HG03378 (cell line): ENCODE measurements around the gene DSTYK.
A peak's percentile ranks its signal among the peaks of the same experiment; 100 is the strongest.

Experiments used
- ATAC-seq: cut with Tn5 transposase; IDR thresholded peaks from one replicate; pipeline ENCODE4 v1.9.1; 2021; ENCODE audit warnings: mild to moderate bottlenecking, moderate library complexity; ENCODE audit not compliant: unreplicated experiment

DSTYK gene

DNA sequence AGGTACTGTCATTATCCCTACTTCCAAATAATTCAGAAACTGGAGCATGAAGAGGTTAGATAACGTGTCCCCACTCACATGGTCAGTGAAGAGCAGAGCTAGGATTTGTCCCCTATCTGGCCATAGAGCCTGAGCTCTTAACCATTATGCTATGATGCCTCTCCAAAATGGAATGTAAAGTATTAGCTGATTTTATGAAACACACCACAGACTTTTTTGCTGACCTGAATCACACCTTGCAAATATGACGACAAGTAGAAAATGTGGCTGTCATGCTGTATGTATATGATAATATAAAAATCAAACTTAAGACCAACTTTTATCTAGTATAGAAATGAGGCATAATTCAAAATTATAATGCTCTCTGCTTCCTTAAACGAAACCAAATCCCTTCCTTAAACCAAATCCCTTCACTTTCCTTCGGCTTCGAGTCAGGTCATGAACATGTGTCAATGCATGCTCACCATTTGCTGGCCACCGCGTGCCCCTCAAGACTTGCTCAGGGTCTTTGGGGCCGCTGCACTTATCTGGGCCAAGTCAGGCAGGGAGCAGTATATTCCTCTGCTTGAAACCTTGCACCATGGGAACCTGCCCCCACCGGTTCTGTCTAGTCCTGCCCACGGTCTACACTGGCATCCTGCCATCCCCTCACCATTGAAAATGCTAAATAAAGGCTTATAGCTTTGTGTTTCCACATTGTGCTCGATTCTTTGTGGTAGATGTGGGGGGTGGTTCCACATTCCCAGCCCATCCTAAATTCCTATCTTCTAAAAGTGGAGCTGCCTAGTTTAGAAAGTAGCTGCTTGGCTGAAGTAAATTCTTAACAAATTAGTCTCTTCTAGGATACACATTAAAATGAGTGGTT lies 14.6 kb upstream of the DSTYK start:
- ATAC-seq = no peak

DNA sequence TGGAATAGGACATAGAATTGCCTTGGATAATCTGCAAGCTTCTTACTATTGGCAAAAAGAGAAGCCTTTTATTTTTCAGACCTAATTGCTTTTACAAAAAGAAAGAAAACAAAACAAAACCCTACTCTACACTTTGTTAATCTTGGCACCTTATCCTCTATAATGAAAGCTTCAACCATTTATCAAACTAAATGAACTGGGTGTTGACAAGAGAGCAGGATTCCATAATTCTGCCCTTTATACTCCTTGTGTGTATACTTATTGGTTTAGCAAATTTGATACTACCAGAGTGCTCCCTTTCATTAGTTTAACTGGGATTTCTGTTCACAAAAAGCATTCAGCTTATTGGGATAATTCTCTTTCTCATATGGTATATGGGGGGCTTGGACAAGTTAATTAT lies 13.2 kb upstream of the DSTYK start:
- ATAC-seq = no peak

DNA sequence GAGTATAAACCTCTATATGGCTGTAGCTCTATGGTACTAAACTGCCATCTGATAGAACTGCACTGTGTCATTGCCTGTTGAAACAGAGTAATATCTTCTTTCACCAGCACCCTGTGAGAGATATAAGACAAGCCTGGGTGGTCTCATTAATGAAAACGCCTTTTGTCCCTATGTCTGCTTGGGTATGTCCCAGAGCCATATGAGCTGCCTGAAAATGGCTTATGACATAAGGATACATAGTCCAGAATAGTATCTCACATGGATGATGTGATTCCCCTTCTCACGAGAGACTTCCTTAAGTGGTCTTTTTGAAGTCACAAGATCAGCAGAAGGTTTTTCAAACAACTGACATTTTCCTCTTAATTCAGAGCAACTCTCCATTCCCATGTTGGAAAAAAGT lies 8.9 kb upstream of the DSTYK start:
- no peak for ATAC-seq

DNA sequence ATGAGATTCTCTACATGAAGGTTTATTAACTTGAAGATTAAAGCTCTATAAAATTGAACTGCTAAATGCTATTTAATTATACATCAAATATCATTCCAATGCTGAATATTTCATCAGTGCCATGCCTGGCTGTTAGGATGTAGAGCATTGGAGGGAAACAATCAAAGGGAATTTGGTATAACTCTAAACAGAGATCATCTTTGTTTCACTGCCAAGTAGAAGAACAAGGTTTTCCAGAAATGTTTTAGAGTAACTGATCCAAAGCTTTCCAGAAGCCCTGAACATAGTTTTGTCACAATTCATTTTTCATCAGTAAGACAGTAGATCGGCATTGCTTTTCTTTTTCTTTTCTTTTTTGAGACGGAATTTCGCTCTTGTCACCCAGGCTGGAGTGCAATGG lies 5.9 kb upstream of the DSTYK start:
- ATAC-seq = no peak

DNA sequence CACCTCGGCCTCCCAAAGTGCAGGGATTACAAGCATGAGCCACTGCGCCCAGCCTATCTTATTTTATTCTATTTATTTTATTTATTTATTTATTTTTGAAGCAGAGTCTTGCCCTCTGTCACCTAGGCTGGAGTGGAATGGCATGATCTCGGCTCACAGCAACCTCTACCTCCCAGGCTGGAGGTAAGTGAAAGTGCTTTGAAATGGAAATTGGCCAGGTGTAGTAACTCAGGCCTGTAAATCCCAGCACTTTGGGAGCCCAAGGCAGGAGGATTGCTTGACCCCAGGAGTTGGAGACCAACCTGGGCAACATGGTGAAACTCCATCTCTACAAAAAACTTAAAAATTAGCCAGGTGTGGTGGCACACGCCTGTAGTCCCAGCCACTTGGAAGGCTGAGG lies 5.1 kb upstream of the DSTYK start:
- ATAC-seq = no peak

DNA sequence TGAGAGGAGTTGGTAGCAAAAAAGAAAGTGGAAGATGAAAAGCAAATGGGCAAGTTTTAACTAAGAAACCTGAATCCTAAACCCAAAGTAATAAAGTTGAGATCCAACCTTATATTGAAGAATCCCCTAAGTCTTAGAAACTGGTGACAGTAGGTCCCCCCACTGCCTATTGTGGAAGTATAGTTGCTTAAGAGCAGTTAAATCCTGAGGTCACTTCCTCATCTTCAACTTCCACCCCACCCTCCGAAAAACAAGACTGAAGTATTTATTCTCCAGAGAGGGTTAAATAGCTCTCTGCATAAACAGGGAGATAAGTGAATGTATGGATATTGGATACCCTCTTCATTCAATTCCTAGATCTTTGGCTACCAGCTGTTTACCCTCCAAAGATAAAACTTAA lies 3.3 kb upstream of the DSTYK start:
- ATAC-seq = no peak

DNA sequence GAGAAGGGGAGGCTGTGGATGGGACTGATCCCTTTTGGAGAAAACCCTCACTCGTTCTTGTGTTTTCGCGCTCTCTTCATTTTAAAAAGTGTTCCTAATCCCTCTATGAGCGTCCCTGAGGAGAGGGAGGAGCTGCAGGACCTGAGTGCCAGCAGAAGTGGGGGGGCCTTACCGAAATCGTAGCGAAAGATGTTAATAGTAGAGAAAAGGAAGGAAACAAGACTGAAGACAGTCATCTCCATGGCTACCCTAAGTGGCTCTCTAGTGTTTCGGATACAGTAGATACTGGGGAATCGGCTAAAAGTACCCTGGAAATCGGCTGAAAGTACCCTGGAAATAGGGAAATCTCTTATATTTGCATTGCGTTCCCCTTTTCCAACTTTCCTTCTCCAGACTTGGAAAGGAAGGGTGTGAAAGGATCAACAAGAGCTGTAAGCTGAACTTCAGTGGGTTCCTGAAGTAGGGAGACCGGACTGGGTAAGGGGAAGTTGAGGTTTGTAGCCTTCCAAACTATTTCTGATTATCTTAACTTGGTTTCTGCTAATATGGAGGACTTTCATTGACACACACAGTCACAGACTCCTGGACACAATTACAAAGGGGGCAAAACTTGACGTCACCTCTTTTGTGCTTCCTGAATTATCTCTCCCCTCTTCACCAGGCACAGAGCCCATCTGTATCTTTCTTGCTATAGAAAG lies 486 bp upstream of the DSTYK start:
- peak; percentile 25 for ATAC-seq

DNA sequence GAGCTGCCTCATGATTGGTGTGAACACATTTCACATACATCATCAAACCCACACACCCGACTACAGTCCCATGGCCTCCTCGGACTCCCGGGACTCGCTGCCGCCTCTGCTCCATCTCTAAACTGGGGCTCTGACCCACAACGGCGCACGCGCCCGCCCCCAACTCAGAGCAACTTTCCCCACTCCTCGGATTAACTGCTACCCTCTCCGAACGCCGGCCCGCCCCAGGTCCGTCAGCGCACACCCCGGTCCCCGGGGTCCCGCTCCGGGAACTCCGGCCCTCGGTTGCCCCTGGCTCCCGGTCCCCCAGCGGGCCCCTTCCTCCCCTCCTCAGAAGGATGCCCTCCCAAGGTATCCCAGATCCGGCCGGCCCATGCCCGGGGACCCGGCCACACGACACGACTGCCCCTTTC lies 740 bp downstream of the DSTYK start:
- peak; percentile 6 for ATAC-seq

DNA sequence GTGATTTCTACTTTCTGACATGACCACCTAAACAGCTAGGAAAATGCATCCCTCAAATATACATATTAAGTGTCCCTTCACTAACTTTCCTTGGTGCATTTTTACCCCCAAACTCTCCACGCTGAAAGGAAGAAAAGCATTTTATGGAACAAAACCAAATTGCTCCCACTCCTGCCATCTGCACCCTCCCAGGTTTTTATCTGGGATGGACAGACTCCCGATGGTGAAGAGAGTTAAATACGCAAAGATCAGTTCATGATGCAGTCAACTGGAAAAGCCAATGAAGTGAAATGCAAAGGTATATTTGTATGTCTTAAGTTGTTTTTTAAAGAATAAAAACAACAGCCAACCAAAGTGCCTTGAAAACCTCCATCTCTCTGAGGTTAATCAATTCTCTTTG lies 2.7 kb downstream of the DSTYK start:
- ATAC-seq = no peak

DNA sequence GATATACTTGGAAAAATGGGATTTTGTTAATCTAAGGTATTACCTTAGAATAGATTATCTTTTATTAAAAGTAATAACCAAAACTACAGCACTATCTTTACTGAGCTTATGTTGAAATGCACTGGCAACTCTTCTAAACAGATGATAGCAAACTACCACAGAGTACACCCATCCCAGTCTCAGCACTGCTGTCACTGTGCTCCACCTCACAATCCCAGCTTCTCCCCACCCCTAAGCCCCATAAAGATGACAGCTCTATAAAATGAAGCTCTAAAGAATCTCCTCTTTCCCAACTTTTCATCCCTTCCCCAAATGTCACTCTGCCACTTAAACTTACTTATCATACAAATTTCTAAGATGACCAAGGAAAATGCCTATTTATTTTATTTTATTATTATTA lies 6.4 kb downstream of the DSTYK start:
- ATAC-seq = no peak

DNA sequence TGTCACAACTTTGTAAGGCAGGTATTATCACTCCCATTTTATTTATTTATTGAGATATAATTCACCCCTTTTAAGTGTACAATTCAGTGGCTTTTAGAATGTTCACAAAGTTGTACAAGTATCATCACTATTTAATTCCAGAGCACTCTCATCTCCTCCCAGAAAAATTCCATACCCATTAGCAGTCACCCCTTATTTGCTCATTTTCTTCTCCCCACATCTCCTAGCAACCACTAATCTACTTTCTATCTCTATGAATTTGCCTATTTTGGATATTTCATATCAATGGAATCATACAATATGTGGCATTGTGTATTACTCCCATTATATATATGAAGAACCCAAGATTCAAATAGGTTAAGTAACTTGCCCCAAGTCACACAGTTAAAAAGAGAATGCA lies 7.0 kb downstream of the DSTYK start:
- no peak for ATAC-seq

DNA sequence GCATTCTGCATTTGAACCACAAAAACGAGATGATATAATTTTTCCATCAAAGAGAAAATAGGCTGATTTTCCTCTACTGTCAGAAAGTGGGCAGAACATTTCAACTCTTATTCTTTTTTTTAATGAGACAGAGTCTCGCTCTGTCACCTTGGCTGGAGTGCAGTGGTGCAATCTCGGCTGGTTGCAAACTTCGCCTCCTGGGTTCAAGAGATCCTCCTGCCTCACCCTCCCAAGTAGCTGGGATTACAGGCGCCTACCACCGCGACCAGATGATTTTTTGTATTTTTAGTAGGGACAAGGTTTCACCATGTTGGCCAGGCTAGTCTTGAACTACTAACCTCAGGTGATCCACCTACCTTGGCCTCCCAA lies 11.6 kb downstream of the DSTYK start:
- ATAC-seq = no peak

DNA sequence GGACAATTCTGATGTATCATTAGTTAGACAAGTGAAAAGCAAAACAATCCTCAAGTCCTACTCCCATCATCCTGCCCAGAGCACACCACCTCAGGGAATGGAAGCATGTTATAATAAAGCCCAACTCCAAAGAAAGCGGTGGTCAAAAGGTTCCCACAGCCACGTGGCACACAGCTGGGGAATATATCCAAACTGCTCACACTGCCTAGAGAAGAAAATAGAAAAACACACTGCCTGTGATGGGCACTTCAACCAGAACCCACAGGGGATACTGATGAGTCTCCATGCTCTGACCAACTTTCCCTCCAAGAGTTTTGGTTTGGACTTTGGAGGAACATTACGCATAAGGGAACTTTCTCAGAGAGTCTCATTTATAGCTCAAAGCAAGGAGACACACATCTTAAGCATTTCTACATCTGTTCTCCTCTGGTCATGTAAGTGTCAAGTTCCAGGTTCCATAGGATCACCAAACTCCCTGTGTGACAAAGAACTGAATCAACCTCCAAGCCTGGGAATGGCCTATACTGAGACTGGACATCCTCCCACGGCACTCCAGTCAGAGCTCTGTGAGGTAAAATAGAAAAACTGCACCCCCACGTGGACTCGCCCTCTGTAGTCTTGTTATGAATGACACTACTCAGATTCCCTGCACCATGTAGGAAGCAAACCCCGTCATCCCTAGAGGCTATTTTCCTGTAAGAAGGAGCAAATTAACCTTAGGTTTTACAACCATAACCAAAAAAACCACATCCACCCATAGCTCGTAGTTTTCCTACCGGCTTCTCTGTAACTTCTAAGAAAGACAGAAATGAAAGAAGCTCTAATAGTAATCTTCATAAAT lies 12.2 kb downstream of the DSTYK start:
- no peak for ATAC-seq

DNA sequence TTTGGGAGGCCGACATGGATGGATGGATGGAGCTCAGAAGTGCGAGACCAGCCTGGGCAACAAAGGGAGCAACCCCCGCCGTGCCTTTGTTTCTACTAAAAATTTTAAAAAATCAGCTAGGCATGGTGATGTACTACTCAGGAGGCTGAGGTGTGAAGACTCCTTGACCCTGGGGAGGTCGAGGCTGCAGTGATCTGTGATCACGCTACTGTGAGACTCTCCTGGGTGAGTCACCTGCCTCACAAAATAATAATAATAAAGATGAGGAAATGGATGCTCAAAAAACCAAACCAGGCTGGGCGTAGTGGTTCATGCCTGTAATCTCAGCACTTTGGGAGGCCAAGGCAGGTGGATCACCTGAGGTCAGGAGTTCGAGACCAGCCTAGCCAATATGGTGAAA lies 19.2 kb downstream of the DSTYK start:
- ATAC-seq = no peak

DNA sequence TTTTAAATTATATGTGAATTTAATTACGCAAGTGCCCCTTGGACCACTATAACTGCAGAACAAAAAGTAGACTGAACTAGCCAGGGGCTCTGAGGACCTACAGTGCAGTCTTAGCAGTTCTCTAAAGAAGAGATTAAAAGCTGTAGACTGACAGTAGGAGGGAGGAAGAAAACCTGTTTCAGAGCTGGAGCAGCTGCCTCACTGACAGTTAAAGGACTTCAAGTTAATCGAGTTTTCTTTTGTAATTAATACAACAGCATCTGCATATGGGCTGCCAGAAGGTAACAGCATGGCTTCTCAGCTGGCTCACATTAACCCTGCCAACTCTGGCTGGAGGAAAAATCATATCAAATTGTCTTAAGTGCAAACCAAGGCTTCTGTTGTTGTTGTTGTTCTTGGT lies 19.9 kb downstream of the DSTYK start:
- ATAC-seq = no peak

DNA sequence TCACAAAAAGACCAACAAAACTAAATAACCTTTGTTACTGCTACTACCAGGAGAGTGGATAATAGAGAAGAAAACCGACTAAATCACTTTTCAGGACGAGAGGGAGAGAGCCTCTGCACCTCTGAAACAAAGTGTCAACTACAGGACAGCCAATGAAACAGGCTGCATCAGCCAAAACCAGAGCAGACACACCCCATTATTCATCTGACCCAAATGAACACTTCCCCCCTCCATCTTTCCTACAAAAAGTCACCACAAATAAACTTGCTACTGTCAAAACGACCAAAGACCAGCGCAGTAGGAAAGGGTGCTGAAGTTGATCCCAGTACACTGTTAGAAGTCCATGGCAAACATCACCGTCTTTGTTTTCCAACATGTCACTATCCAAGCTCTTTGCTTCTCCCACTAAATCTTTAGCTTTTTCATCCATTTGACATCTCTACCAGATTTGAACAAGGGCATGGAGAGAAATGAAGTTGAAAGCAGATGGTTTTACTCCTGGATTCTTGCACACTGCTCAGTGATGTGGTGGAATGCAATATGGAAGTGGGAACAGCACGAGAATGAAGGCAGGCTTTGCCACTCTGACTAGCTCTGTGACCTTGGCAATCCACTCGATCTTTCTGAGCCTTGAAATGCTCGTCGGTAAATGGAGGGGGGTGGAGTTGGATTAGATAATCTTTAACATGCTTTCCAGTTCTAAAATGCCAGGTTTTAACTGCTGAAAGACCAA lies 20.5 kb downstream of the DSTYK start:
- no peak for ATAC-seq

DNA sequence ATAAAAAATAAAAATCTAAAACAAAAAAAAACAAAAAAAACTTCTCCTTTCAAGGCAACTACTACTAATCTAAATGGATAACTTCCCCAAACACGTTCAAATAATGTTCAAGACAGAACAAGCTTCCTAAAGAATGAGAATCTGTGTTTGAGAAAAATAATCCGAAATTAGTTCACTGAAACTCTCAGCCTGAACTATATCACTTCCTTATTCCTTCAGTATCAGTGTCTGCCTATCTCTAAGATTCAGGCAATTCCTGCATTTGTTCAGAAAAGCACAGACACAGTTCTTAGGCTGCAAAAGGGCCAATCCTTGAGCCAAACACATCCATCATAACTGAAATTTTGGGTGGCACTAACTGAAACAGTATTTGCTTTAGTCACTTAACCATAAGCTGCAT lies 22.4 kb downstream of the DSTYK start:
- ATAC-seq = no peak

DNA sequence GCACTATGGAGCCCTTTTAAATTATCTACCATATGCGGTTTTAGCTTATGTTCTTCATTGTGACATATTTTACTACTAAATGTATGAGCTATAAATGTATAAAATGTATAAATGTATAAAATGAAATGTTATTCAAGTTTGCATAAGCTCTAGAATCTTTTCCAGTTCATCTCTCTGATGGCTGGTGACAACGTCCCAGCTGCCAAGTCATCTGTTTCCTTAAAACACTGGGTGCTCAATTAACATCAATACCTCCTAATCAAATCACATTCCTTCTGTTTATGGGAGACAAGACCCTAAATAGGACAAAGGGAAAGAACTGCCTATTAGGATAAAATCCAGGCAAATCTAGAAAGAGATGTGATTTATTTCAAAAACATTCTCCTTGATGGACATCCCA lies 22.9 kb downstream of the DSTYK start:
- no peak for ATAC-seq

DNA sequence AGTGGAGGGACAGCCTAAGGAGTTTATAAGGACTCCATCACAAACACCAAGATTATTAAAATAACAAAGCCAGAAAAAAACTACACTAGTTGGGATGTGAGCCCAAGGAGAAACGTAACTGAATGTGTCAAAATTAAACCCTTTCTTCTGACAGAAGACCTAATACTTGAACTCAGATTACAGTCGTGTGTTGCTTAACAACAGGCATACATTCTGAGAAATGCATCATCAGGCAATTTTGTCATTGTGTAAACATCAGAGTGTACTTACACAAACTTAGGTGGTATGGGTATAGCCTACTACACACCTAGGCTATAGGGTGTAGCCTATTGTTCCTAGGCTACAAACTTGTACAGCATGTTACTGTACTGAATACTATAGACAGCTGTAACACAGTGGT lies 23.4 kb downstream of the DSTYK start:
- ATAC-seq = no peak

DNA sequence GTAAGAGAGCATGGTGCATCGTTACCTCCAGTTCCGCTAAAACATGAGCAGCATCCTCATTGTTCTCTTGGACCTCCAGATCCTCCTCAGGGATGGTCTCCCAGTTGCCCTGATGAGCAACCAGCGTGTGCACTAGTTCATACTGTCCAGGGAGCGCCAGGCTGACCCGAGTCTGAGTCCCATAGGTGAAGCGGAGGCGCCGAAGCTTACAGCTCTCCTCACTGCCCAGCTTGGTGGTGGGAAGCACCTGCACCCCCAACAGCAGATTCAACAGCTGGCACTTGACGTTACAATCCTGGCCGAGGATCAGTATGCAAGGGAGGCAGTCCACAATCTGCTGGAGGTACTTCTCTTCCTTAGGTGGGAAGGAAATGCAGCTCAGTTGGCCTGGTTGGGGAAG lies 24.1 kb downstream of the DSTYK start:
- no peak for ATAC-seq

DNA sequence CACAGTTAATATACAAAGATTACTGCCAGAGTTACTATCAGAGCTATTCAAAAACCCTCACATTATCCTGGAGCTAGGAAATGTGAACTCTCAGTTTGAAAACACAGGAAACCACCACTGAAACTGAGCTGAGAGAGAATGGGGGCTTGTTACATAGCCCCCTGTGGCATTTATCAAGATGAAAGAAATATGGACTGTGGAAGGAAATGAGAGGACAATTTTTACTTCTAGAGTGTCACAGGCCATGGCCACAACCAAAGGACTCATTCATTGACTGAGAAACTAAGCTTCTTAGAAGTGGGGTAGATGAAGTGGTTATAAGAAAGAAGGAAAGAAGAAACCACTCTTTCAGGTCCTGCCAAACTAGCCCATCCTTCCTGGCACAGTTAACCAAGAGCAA lies 25.3 kb downstream of the DSTYK start:
- no peak for ATAC-seq
